ENCODE measurements around the gene JUNB. TPM values are rescaled to one million over a fixed set of nuclear protein-coding genes. Genes with fewer than 3 reads are reported as not detected.

The JUNB gene
- total RNA-seq, 1 donor from 2014 or later: 20.6 TPM

- H3K4me3 Mint-ChIP-seq (ENCODE audit: unreplicated experiment): no peak overlapping the region
- no peaks in the 10 kb centered on the region for H3K9me3 Mint-ChIP-seq (ENCODE audit: unreplicated experiment)
Measured at GRCh38 chr19:12772323-12772722, 19.0 kb upstream of the JUNB start.

GRCh38 chr19:12773571-12773970 is 17.7 kb upstream of the JUNB start:
- TF ChIP-seq CTCF (IDR thresholded peaks at IDR 0.05; ENCODE audit: unreplicated experiment): no peak
- Mint-ChIP-seq H3K9me3 (ENCODE audit: unreplicated experiment) (no peaks in the 10 kb centered on the region), H3K4me3 (ENCODE audit: unreplicated experiment) (peak overlapping the region; percentile 50), H3K27ac (ENCODE audit: unreplicated experiment) (no peak overlapping the region), H3K27me3 (ENCODE audit: unreplicated experiment) (peaks cover 18% of the 10 kb centered on the region), H3K4me1 (ENCODE audit: unreplicated experiment) (peaks cover 6% of the 10 kb centered on the region), H3K36me3 (ENCODE audit: low read depth, unreplicated experiment) (peaks cover 6% of the 10 kb centered on the region)
- DNase-seq (ENCODE audit: low spot score): no peak

More at GRCh38 chr19:12772323-12772722, 19.0 kb upstream of the JUNB start:
- H3K36me3 Mint-ChIP-seq (ENCODE audit: low read depth, unreplicated experiment): peaks cover 6% of the 10 kb centered on the region
- no peak for TF ChIP-seq CTCF (IDR thresholded peaks at IDR 0.05; ENCODE audit: unreplicated experiment)
- peaks cover 17% of the 10 kb centered on the region for H3K27me3 Mint-ChIP-seq (ENCODE audit: unreplicated experiment)
- DNase-seq (ENCODE audit: low spot score): no peak
- no peak overlapping the region for H3K27ac Mint-ChIP-seq (ENCODE audit: unreplicated experiment)
- peaks cover 3% of the 10 kb centered on the region for H3K4me1 Mint-ChIP-seq (ENCODE audit: unreplicated experiment)

GRCh38 chr19:12774588-12775555 is 16.4 kb upstream of the JUNB start, which contains the start of gene HOOK2:
Gene HOOK2, minus strand, starts transcription at chr19:12775552. Its CDS starts 103 bp downstream, at chr19:12775449.
- H3K9me3 Mint-ChIP-seq (ENCODE audit: unreplicated experiment): no peaks in the 10 kb centered on the region
- no peak within 1 kb of the TSS for H3K27ac Mint-ChIP-seq (ENCODE audit: unreplicated experiment)
- peak within 1 kb of the TSS; percentile 65 for H3K4me3 Mint-ChIP-seq (ENCODE audit: unreplicated experiment)
- peaks cover 15% of the 10 kb centered on the region for H3K27me3 Mint-ChIP-seq (ENCODE audit: unreplicated experiment)
- DNase-seq (ENCODE audit: low spot score): no peak
- H3K36me3 Mint-ChIP-seq (ENCODE audit: low read depth, unreplicated experiment): peaks cover 4% of the 10 kb centered on the region
- TF ChIP-seq CTCF (IDR thresholded peaks at IDR 0.05; ENCODE audit: unreplicated experiment): no peak
- H3K4me1 Mint-ChIP-seq (ENCODE audit: unreplicated experiment): peaks cover 12% of the 10 kb centered on the region

- peak overlapping the region; percentile 91 for H3K4me3 Mint-ChIP-seq (ENCODE audit: unreplicated experiment)
- H3K27ac Mint-ChIP-seq (ENCODE audit: unreplicated experiment): peak overlapping the region; percentile 99
- H3K27me3 Mint-ChIP-seq (ENCODE audit: unreplicated experiment): peaks cover 16% of the 10 kb centered on the region
- peaks cover 16% of the 10 kb centered on the region for H3K4me1 Mint-ChIP-seq (ENCODE audit: unreplicated experiment)
- H3K36me3 Mint-ChIP-seq (ENCODE audit: low read depth, unreplicated experiment): peaks cover 4% of the 10 kb centered on the region
- no peaks in the 10 kb centered on the region for H3K9me3 Mint-ChIP-seq (ENCODE audit: unreplicated experiment)
- peak; percentile 92 for DNase-seq (ENCODE audit: low spot score)
- peak; percentile 98 for TF ChIP-seq CTCF (IDR thresholded peaks at IDR 0.05; ENCODE audit: unreplicated experiment)
Measured at GRCh38 chr19:12777217-12778016, 13.9 kb upstream of the JUNB start.
